ENCODE results near the gene IL37.

Gene IL37

GRCh38 chr2:112960230-112960825 is 49.4 kb downstream of the IL37 start:
- DNase-seq (ENCODE audit: low read depth) = no peak

GRCh38 chr2:112962308-112963175 is 51.6 kb downstream of the IL37 start:
- DNase-seq (ENCODE audit: low read depth) = no peak

GRCh38 chr2:112967023-112967422 is 56.1 kb downstream of the IL37 start:
- DNase-seq (ENCODE audit: low read depth) = no peak
